GM23248 (cell line): ENCODE data around the gene USP40. TPM values are rescaled to one million over a fixed set of nuclear protein-coding genes. Genes with fewer than 3 reads are reported as not detected.

Source experiments
- DNase-seq: peaks from one replicate; pipeline ENCODE4 v3.0.0-alpha.2; 2015
- H2AFZ ChIP-seq: fragments of 200-600 bp; sonication (generic); 2 replicates; pipeline ENCODE4 v1.6.1; 2016; ENCODE audit warnings: antibody characterized with exemption
- H3F3A ChIP-seq: fragments of 200-600 bp; sonication (generic); 2 replicates; pipeline ENCODE4 v1.6.1; 2016; ENCODE audit warnings: mild to moderate bottlenecking, antibody characterized with exemption, mixed run types; ENCODE audit not compliant: insufficient read depth
- H3K27ac ChIP-seq: fragments of 200-600 bp; sonication (generic); 2 replicates; pipeline ENCODE4 v1.5.1; 2016; ENCODE audit warnings: mild to moderate bottlenecking
- H3K27me3 ChIP-seq: fragments of 200-600 bp; sonication (generic); replicated peaks from 2 replicates; pipeline ENCODE4 v1.6.1; 2016; ENCODE audit warnings: mild to moderate bottlenecking; ENCODE audit not compliant: insufficient read depth
- H3K36me3 ChIP-seq: fragments of 200-600 bp; sonication (generic); 2 replicates; pipeline ENCODE4 v1.6.1; 2016; ENCODE audit warnings: low read depth, mild to moderate bottlenecking
- H3K4me1 ChIP-seq: fragments of 200-600 bp; sonication (generic); 2 replicates; pipeline ENCODE4 v1.6.1; 2016; ENCODE audit warnings: mild to moderate bottlenecking; ENCODE audit not compliant: insufficient read depth
- H3K4me2 ChIP-seq: fragments of 200-600 bp; sonication (generic); one replicate; pipeline ENCODE4 v1.6.1; 2016; ENCODE audit warnings: mild to moderate bottlenecking; ENCODE audit not compliant: unreplicated experiment
- H3K4me3 ChIP-seq: fragments of 200-600 bp; sonication (generic); 2 replicates; pipeline ENCODE4 v1.5.1; 2016; ENCODE audit warnings: mild to moderate bottlenecking
- H3K79me2 ChIP-seq: fragments of 200-600 bp; sonication (generic); 2 replicates; pipeline ENCODE4 v1.6.1; 2016; ENCODE audit warnings: mild to moderate bottlenecking; ENCODE audit not compliant: insufficient read depth
- H3K9ac ChIP-seq: fragments of 200-600 bp; sonication (generic); 2 replicates; pipeline ENCODE4 v1.6.1; 2016; ENCODE audit warnings: mild to moderate bottlenecking
- H3K9me2 ChIP-seq: fragments of 200-600 bp; sonication (generic); 2 replicates; pipeline ENCODE4 v1.6.1; 2016; ENCODE audit warnings: mixed run types, mild to moderate bottlenecking, moderate library complexity; ENCODE audit not compliant: insufficient read depth
- H3K9me3 ChIP-seq: fragments of 200-600 bp; sonication (generic); one replicate; pipeline ENCODE4 v1.6.1; 2017; ENCODE audit warnings: low read depth
- H4K20me1 ChIP-seq: fragments of 200-600 bp; sonication (generic); 2 replicates; pipeline ENCODE4 v1.6.0; 2016; ENCODE audit not compliant: insufficient read depth
- EZH2 ChIP-seq: fragments of 200-600 bp; sonication (generic); IDR thresholded peaks from 2 replicates; pipeline ENCODE4 v1.6.1; 2018; ENCODE audit warnings: antibody characterized with exemption, mild to moderate bottlenecking; ENCODE audit not compliant: insufficient read depth, poor library complexity, severe bottlenecking
- EZH2phosphoT487 ChIP-seq: fragments of 200-600 bp; sonication (generic); IDR thresholded peaks from 2 replicates; pipeline ENCODE4 v1.6.1; 2018; ENCODE audit warnings: antibody characterized with exemption, moderate library complexity, mild to moderate bottlenecking, low read depth; ENCODE audit not compliant: insufficient read depth
- WGBS, 2 experiments: methylation state at CpG; one replicate each; pipeline ENCODE4 v1.1.6; 2015 to 2017; ENCODE audit warnings: low lambda C conversion rate in 2 of 2, low coverage in 1 of 2; ENCODE audit errors: missing lambda C conversion rate in 2 of 2; 5-methylcytosine and 5-hydroxymethylcytosine counted together
- in situ Hi-C: fragments of 300-500 bp; cut with MboI; formaldehyde crosslinking; loops from 2 replicates; pipeline ENCODE4 v1.15.0; 2020
- polyA plus RNA-seq: library from polyadenylated mRNA; unstranded; fragments of >200 nt; fragmentation: Nextera tagmentation; extraction: Ambion mirVana; gene quantifications from 2 replicates; pipeline ENCODE4 v1.2.1, GENCODE V29; 2016
- total RNA-seq: library from RNA; depleted of rRNA; stranded (reverse); fragments of >200 nt; shearing (Covaris generic); gene quantifications from 2 replicates; pipeline ENCODE4 v1.2.3, GENCODE V29; 2014

USP40 gene
- total and polyA plus RNA-seq, 2 experiments from 2014 or later: 25.1 to 31.0 TPM

GRCh38 chr2:233532971-233533370 is 33.6 kb downstream of the USP40 start:
- Histone ChIP-seq H3K9me3 (no peaks in the 10 kb centered on the region), H3K4me1 (peaks cover 7% of the 10 kb centered on the region; the same call in 1 of the 2 replicates), H3F3A (no peaks in the 10 kb centered on the region), H2AFZ (no peak overlapping the region), H3K9ac (no peak overlapping the region), H3K27ac (no peak overlapping the region), H3K27me3 (no peaks in the 10 kb centered on the region), H3K79me2 (no peaks in the 10 kb centered on the region), H3K4me3 (no peak overlapping the region), H4K20me1 (no peaks in the 10 kb centered on the region), H3K4me2 (no peak overlapping the region), H3K9me2 (no peaks in the 10 kb centered on the region), H3K36me3 (peaks cover 37% of the 10 kb centered on the region)
- 68 to 83% methylated on average over 1 of the region's 1 CpG for WGBS, 2 experiments
- TF ChIP-seq EZH2 (no peak), EZH2phosphoT487 (no peak)
- in situ Hi-C loops: no loop called here
- no peak for DNase-seq

DNA sequence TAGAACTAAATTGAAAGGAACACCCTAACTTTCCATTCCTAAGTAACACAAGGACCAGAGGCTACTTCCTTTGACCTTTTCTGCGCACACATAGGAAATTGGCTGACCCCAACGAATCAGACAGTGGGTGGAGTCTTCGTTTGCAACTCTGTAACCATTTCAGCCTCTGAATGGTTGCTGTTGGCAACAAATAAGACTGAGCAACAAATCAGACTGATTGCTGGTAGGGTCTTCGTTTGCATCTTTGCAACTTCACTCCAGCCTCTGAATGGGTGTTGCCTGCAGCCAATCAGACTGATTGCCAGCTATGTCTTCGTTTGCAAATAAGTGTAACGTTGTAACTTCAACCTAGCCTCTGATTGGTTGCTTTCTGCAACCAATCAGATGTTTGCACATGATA is 34.6 kb downstream of the USP40 start:
- Histone ChIP-seq H3K4me3 (no peak overlapping the region), H3K4me2 (no peak overlapping the region), H3F3A (no peaks in the 10 kb centered on the region), H3K9ac (no peak overlapping the region), H3K27me3 (no peaks in the 10 kb centered on the region), H3K36me3 (peaks cover 41% of the 10 kb centered on the region), H3K9me2 (no peaks in the 10 kb centered on the region), H3K9me3 (no peaks in the 10 kb centered on the region), H3K27ac (no peak overlapping the region), H3K79me2 (no peaks in the 10 kb centered on the region), H3K4me1 (peaks cover 7% of the 10 kb centered on the region; the same call in 1 of the 2 replicates), H4K20me1 (no peaks in the 10 kb centered on the region), H2AFZ (no peak overlapping the region)
- WGBS, 2 experiments: 74 to 84% methylated on average over 6 of the region's 6 CpGs
- no peak for TF ChIP-seq EZH2phosphoT487
- TF ChIP-seq EZH2: no peak
- in situ Hi-C loops: no loop called here
- no peak for DNase-seq

DNA sequence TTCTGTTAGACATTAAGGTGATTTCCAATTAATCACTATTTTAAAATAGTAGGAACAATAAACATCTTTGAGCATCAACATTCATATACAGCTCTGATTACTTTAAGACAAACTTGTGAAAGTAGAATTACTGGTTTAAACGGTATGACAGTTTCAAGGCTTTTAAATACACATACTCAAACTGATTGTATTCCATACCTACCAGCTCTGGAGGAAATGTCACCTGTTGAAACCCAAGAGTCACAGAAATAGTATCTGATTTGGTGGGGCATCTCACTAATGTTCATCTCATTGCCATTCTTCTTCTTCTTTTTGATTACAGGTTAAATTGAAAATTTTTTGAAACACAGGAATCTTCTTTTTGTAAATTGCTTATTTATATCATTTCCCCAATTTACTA is 36.2 kb downstream of the USP40 start:
- no peaks in the 10 kb centered on the region for H3K9me3 ChIP-seq
- no peaks in the 10 kb centered on the region for H3F3A ChIP-seq
- H3K4me1 ChIP-seq: peaks cover 4% of the 10 kb centered on the region; the same call in 1 of the 2 replicates
- H3K79me2 ChIP-seq: no peaks in the 10 kb centered on the region
- H3K36me3 ChIP-seq: peaks cover 46% of the 10 kb centered on the region
- H4K20me1 ChIP-seq: no peaks in the 10 kb centered on the region
- DNase-seq: no peak
- H3K4me3 ChIP-seq: no peak overlapping the region
- no peaks in the 10 kb centered on the region for H3K9me2 ChIP-seq
- H3K27me3 ChIP-seq: no peaks in the 10 kb centered on the region
- H3K9ac ChIP-seq: no peak overlapping the region
- TF ChIP-seq EZH2: no peak
- no peak for TF ChIP-seq EZH2phosphoT487
- H3K4me2 ChIP-seq: no peak overlapping the region
- no peak overlapping the region for H3K27ac ChIP-seq
- no peak overlapping the region for H2AFZ ChIP-seq
- in situ Hi-C loops: no loop called here
- WGBS, 2 experiments: 43 to 51% methylated on average over 1 of the region's 1 CpG

GRCh38 chr2:233528182-233528581 is 38.4 kb downstream of the USP40 start:
- Histone ChIP-seq H3K4me2 (no peak overlapping the region), H3K9ac (no peak overlapping the region), H2AFZ (no peak overlapping the region), H3K4me1 (no peaks in the 10 kb centered on the region), H3K27ac (no peak overlapping the region), H4K20me1 (no peaks in the 10 kb centered on the region), H3K9me3 (no peaks in the 10 kb centered on the region), H3K79me2 (no peaks in the 10 kb centered on the region), H3K36me3 (peaks cover 50% of the 10 kb centered on the region), H3F3A (no peaks in the 10 kb centered on the region), H3K9me2 (no peaks in the 10 kb centered on the region), H3K27me3 (no peaks in the 10 kb centered on the region), H3K4me3 (no peak overlapping the region)
- WGBS, 2 experiments: 93 to 95% methylated on average over 10 of the region's 10 CpGs
- in situ Hi-C loops: no loop called here
- TF ChIP-seq EZH2phosphoT487 (no peak), EZH2 (no peak)
- DNase-seq: no peak

GRCh38 chr2:233525791-233526190 is 40.8 kb downstream of the USP40 start:
- no peak overlapping the region for H3K4me2 ChIP-seq
- H3K9me3 ChIP-seq: no peaks in the 10 kb centered on the region
- TF ChIP-seq EZH2phosphoT487 (no peak), EZH2 (no peak)
- H3K9ac ChIP-seq: no peak overlapping the region
- no peaks in the 10 kb centered on the region for H3K27me3 ChIP-seq
- in situ Hi-C loops: no loop called here
- H3K36me3 ChIP-seq: peaks cover 50% of the 10 kb centered on the region
- H4K20me1 ChIP-seq: no peaks in the 10 kb centered on the region
- no peaks in the 10 kb centered on the region for H3K4me1 ChIP-seq
- no peaks in the 10 kb centered on the region for H3K9me2 ChIP-seq
- H3K79me2 ChIP-seq: no peaks in the 10 kb centered on the region
- H3K4me3 ChIP-seq: no peak overlapping the region
- H3F3A ChIP-seq: no peaks in the 10 kb centered on the region
- DNase-seq: no peak
- no peak overlapping the region for H2AFZ ChIP-seq
- H3K27ac ChIP-seq: no peak overlapping the region
